CD4-positive, alpha-beta T cell treated with Interleukin-6 for 4 hours (primary cell): ENCODE data around the gene CATSPER3.

Experiments used
- DNase-seq: peaks from one replicate; pipeline ENCODE4 v3.0.0-alpha.2; 2020; ENCODE audit warnings: mixed read lengths

Gene CATSPER3

GRCh38 chr5:135046661-135047346, 79.1 kb downstream of the CATSPER3 start:
- DNase-seq = no peak

DNA sequence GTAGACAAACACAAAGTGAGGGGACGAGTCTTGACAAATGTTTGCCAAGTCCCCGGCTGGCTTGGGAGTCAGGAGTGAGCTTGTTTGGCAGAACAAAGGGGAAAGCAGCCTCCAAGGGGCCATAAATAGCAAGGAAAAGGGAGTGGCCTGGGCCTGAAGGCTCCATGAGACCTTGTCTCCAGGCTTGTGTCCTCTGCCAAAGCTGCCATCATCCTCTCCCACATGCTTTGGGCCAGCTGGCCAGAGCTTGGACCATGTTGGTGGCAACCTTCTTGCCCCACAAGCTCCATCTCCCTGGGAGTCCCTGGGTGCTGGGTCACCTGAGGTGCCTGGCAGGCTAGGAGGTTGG, 79.6 kb downstream of the CATSPER3 start:
- no peak for DNase-seq

DNA sequence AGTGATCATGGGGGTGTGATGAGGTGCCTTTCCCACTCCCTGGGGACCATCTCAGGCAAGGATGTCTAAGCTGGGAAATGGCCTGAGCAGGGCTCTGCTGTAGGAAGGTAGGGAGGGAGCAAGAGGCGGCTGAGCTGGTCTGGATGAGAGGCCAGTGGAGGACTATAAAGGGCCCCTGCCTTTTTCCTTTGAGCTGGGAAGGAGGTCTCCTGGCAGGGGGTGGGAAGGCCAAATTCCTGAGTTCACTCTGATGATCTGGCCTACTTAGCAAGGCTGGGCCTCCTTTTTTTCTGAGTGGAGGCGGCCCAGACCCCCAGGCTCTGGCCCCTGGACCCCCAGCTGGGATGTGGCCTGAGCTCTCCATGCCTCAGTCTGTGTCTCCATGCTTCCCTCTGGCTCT, 80.6 kb downstream of the CATSPER3 start:
- DNase-seq = no peak

DNA sequence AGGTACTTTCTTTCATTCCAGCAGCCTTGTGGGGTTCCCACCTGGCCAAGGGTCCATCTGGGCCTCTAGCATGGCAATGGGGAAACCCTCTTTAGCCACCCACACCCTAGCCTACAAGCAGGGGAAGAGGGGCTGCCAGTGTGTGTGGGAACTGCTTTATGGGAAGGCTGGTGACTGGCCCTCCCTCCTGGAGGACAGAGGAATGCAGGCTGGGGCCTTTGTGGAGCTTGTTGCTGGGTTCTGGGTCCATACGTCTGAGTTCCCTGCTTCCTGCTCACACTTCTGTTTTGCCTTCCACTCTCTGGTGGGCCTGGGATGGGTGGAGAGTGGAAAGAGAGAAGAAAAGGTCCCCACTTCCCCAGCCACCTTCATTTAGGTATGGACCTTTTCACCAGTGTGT, 81.2 kb downstream of the CATSPER3 start:
- no peak for DNase-seq

DNA sequence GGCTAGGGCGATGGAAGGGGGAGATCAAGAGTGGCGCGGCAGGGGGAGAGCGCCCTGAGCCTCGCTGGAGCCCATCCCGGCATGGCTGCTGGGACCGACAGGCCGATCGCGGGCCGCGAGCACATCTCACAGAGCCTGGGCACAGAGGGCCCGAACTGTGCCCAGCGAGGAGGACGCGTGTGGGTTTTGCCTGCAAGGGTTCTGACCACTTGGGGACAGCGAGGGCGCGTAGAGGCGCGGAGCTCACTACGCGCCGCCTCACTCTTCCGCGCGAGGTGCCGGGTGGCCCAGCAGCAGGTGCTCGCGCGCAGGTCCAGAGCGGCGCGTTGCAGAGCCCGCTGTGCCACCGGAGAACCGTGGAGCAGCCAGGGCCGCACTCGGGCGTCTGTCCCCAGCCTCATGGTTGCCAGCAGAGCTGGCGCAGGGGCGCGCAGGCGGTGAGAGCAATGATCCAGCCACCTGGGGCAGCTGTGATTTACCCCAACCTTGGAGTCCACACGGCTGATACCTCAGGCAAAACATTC, 82.6 kb downstream of the CATSPER3 start:
- no peak for DNase-seq

- no peak for DNase-seq
Measured at GRCh38 chr5:135051399-135051798, 83.7 kb downstream of the CATSPER3 start.

DNA sequence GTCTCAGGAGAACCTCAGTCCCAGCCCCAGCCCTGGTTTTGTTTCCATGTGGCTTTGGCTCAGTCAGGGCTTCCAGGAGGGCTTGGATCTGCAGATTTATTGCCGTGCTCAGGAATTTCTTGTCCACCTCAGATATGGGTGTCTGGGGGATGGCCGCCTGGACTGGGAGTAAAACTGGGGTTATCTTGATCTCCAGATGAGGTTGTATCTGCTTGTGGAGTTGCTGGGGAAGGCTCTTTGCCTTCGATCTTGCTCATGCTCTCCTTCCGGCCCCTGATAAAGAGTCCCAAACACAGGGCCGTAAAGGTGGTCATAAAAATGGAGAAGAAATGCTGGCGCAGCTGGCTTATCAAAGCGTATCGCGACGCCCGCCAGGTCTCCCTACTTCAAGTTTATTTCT, 84.2 kb downstream of the CATSPER3 start:
- DNase-seq = no peak

DNA sequence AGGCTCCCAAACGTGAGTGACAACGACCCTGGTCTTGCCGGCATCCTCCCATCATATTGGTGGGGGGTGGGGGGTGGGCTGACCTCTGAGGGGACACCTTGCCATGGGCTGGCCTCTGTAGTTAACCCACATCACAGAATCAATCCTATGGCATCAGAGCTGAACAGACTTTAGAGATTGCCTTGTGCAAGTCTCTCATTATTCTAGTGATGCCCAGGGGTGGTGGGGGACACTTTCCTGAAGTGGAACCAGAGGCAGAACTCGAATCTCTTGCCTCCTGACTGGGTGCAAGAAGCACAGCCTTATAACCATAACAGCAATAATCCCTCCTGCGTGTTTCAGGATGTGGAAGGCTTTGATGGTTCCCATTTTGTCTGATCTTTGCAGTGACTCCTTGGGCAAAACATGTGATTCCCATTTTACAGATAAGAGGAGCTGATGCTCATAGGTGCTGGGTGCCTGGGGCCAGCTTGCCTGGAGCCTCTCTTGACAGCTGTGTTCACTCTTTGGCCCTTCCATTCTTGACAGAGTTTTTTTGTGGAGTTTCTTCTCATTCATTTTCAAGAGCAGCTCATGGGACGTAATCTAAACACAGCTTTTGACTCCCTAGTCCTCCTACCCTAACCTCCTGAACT, 84.9 kb downstream of the CATSPER3 start:
- DNase-seq = no peak

DNA sequence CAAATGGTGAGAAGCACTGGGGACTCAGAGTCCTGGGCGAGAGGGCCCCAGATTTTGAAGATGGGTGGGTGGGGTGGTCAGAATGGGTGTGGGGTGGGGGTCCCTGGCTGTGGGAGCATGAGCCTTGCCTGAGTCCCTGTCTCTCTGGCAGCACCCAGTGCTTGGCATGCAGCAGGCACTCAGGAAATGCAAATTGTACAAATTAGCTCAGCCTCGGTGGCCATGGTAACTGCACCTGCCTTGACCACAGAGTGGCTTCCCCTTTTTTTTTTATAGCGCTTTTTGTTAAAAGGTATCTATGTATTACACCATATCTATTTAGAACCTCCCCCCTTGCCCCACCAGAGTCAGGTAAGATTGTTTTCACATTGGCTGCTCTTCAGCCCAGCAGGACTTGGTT, 85.6 kb downstream of the CATSPER3 start:
- DNase-seq = no peak

DNA sequence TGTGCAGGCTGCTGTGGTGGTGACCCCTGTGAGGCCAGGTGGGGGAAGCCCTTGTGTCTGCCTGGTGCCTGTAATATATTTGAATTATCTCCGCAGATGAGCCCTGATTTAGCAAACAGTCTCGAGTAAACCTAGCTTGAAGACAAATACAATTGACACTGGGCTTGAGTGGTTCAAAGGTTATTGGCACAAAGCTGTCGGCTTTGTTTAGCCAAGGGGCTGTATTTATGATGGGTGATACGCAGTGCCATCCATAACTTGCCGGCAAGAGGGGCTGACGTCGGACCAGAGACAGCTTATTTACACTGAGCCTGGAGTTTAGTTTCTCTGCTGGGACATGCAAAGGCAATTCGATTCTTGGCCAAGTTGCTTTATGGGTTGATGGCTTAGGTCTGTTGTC, 86.3 kb downstream of the CATSPER3 start:
- no peak for DNase-seq

DNA sequence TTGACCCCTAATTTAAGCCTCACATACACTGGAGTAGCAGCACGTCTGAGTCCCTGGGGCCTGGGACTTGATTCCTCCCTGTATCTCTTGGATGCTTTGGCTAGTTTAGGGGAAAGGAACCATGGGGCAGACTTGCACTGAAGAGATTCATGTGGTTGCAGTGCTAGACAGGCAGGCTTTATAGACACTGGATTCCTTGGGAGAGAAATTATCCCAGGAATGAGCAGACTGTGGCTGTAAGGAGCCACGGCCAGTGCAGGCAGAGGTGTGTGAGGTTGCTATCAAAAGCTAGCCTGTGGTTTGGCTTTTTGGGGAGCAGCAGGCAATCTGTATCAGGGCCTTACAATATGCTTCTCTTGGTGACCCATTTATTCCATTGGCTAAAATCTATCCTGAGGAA, 86.8 kb downstream of the CATSPER3 start:
- DNase-seq = no peak

DNA sequence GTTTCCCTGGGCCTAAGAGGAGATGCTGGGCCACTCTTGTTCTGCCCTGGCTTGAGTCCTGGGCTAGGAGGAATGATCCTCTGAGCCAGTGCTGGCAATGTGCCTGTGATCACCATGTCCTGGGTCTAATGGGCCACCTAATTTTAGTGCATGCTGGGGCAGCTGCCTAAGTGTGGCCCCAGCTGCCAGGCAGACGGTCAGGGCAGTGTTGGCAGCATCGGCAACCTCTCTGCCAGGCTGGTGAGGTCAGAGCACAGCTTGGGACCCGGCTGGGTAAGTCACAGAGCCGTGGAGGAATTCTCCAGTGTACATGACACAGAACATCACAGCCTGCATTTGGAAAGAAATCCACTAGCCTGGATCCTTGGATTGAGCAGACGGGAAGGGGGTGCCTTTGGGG, 87.7 kb downstream of the CATSPER3 start:
- DNase-seq = no peak

GRCh38 chr5:135056316-135057030, 88.8 kb downstream of the CATSPER3 start:
- DNase-seq = no peak

DNA sequence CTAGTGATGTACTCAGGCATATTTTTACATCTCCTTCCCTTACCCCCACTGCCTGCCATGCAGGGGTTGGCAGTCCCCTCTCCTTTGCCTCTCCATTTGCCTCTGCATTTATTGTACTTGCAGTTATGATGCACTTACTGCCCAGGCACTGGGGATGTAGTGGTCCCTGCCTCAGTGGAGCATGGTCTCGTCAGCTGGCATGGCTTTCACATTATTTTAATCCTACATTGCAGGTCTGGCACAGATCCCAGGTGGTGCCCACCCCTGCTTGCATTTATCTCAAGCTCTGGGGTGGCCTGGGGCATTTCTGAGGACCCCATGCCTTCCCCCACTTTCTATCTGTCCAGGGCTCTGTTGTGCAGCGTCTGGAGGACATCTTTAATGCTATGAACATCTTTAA, 89.5 kb downstream of the CATSPER3 start:
- no peak for DNase-seq

GRCh38 chr5:135058331-135058732, 90.6 kb downstream of the CATSPER3 start:
- no peak for DNase-seq

- no peak for DNase-seq
Measured at GRCh38 chr5:135059000-135059923, 91.6 kb downstream of the CATSPER3 start.

DNA sequence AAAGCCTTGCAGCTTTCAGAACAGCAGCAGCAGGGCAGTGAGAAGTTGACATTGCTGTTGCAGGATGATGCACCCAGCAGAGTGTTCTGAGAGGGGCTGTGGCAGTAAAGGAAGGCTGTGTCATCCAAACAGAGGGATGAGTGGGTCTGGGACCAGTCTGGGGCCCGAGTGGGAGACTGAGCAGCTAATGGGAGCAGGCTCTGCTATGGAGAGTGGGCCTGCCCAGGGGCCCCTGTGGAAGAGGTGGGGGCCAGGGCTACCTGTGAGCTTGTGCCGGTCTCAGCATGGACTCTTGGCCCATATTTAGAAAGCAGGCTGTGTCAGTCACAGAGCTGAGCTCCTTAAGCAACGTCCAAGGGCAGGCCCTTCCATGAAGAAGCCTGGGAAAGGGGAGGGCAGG, 92.3 kb downstream of the CATSPER3 start:
- no peak for DNase-seq

DNA sequence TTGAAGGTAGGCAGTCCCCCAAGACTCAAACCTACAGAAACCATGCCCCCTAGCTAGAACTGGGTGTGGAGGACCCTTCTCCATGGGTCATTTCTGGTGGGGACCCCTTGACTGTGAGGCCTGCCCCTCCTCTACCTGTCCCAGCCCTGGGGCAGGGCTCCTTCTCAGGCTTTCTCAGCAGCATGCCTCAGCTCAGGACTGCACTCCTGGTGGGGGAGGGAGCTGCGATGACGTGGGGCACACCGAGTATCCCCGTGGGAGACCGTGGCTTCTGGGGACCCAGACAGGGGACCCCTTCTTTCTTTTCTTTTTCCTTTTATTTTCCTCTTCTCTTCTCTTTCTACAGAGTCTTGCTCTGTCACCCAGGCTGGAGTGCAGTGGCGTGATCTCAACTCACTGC, 93.3 kb downstream of the CATSPER3 start:
- DNase-seq = no peak
